Measurements from ENCODE around the gene ZNF576. TPM values are rescaled to one million over a fixed set of nuclear protein-coding genes. Genes with fewer than 3 reads are reported as not detected.

Gene ZNF576
- total and polyA plus RNA-seq, 2 of the 13 experiments (the other 11 are each of a cell fraction or from before 2014, with no cell fraction given) = 7.2 to 9.6 TPM

DNA sequence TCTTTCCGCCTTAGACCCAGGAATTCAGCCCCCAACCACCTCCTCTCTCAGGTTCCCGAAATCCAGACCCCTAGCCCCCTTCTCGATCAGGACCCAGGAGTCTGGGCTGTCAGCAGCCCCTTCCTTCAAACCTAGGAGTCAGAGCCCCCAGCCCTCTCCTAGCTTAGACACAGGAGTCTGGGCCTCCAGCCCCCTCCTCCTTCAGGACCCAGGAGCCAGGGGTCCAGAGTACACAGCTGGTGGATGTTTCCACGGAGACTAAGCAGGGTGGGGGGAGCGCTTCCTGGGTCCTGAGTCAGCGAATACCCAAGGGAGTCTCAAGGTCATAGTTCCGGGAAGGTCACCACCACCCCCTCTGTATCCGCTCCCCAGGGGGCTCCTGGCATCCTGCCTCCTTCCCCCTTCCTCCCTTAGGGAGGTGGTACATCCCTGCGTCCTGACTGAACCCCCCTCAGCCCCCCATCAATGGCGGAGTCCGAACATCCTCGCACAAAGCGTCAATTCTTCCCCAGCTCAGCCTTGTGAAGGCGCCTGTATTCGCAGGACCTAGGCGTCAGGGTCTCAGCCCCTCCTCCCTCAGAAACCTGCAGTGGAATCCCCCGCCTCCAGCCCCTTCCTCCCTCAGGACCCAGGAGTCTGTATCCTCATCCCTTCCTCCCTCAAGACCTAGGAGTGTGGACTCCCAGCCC, 38.6 kb downstream of the ZNF576 start (continued):
- TF ChIP-seq XRCC5 (optimal IDR thresholded peaks at IDR 0.05; ENCODE audit: low read length) (no peak), ZGPAT (CRISPR knock-in tag; IDR thresholded peaks at IDR 0.05) (peak; percentile 70), ZNF556 (CRISPR knock-in tag; IDR thresholded peaks at IDR 0.05; ENCODE audit: borderline replicate concordance) (0 out of 2 replicates have a peak, but pooled peaks have one; percentile 54), FOXC1 (CRISPR knock-in tag; IDR thresholded peaks at IDR 0.05; ENCODE audit: borderline replicate concordance) (no peak; the same call in 1 of the 2 replicates), GATAD2A (CRISPR knock-in tag; IDR thresholded peaks at IDR 0.05) (peak; percentile 76), HOMEZ (CRISPR knock-in tag; IDR thresholded peaks at IDR 0.05; ENCODE audit: low read depth) (no peak; the same call in 1 of the 2 replicates), ZNF619 (CRISPR knock-in tag; IDR thresholded peaks at IDR 0.05) (no peak), ZNF224 (CRISPR knock-in tag; IDR thresholded peaks at IDR 0.05) (no peak), KAT8 (CRISPR knock-in tag; IDR thresholded peaks at IDR 0.05) (peak; percentile 50; the same call in 1 of the 2 replicates), CC2D1A (CRISPR knock-in tag; IDR thresholded peaks at IDR 0.05) (no peak), ZFP90 (CRISPR knock-in tag; IDR thresholded peaks at IDR 0.05; ENCODE audit: borderline replicate concordance) (peak; percentile 56; the same call in 1 of the 2 replicates), ZKSCAN8 (CRISPR knock-in tag; IDR thresholded peaks at IDR 0.05; ENCODE audit: borderline replicate concordance) (no peak), PRMT3 (CRISPR knock-in tag; IDR thresholded peaks at IDR 0.05; ENCODE audit: borderline replicate concordance, low read depth) (no peak), LCORL (IDR thresholded peaks at IDR 0.05) (no peak), LCORL (CRISPR knock-in tag; IDR thresholded peaks at IDR 0.05) (no peak), SPEN (CRISPR knock-in tag; IDR thresholded peaks at IDR 0.05; ENCODE audit: low read depth) (peak; percentile 48; the same call in 1 of the 2 replicates), ZNF550 (CRISPR knock-in tag; IDR thresholded peaks at IDR 0.05; ENCODE audit: borderline replicate concordance) (no peak), SRSF9 (IDR thresholded peaks at IDR 0.05; ENCODE audit: borderline replicate concordance, insufficient read depth, low read depth, low read length, poor library complexity, severe bottlenecking) (no peak), NFIC (IDR thresholded peaks at IDR 0.05; ENCODE audit: low read length) (no peak), ZNF335 (CRISPR knock-in tag; IDR thresholded peaks at IDR 0.05) (peak; percentile 72), IRX3 (CRISPR knock-in tag; IDR thresholded peaks at IDR 0.05; ENCODE audit: borderline replicate concordance, low read depth) (no peak), JUN (CRISPR knock-in tag; IDR thresholded peaks at IDR 0.05) (no peak), SOX5 (CRISPR knock-in tag; IDR thresholded peaks at IDR 0.05; ENCODE audit: borderline replicate concordance) (no peak), ZNF180 (CRISPR knock-in tag; IDR thresholded peaks at IDR 0.05; ENCODE audit: borderline replicate concordance, low read depth) (no peak), RNF2 (conservative IDR thresholded peaks at IDR 0.05; ENCODE audit: low read depth) (no peak)
- TF ChIP-seq, protein P1, sequence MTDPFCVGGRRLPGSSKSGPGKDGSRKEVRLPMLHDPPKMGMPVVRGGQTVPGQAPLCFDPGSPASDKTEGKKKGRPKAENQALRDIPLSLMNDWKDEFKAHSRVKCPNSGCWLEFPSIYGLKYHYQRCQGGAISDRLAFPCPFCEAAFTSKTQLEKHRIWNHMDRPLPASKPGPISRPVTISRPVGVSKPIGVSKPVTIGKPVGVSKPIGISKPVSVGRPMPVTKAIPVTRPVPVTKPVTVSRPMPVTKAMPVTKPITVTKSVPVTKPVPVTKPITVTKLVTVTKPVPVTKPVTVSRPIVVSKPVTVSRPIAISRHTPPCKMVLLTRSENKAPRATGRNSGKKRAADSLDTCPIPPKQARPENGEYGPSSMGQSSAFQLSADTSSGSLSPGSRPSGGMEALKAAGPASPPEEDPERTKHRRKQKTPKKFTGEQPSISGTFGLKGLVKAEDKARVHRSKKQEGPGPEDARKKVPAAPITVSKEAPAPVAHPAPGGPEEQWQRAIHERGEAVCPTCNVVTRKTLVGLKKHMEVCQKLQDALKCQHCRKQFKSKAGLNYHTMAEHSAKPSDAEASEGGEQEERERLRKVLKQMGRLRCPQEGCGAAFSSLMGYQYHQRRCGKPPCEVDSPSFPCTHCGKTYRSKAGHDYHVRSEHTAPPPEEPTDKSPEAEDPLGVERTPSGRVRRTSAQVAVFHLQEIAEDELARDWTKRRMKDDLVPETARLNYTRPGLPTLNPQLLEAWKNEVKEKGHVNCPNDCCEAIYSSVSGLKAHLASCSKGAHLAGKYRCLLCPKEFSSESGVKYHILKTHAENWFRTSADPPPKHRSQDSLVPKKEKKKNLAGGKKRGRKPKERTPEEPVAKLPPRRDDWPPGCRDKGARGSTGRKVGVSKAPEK (CRISPR knock-in tag; IDR thresholded peaks at IDR 0.05; ENCODE audit: borderline replicate concordance) = no peak
